Fibroblast of pulmonary artery (primary cell): ENCODE data around the gene VWF.

Experiments
- DNase-seq: peaks from one replicate; pipeline ENCODE4 v3.0.0-alpha.2; 2010; ENCODE audit warnings: low read depth
- H3K4me3 ChIP-seq: replicated peaks from 2 replicates; pipeline ENCODE4 v1.5.1; 2011; ENCODE audit warnings: low read depth, mild to moderate bottlenecking, control low read depth, low read length, moderate library complexity
- CTCF ChIP-seq: IDR thresholded peaks from 2 replicates; pipeline ENCODE4 v1.5.1; 2011; ENCODE audit warnings: mild to moderate bottlenecking, control low read depth, low read length, inconsistent platforms; ENCODE audit errors: missing control alignments

VWF gene

GRCh38 chr12:5952031-5952430, 172.4 kb downstream of the VWF start:
- H3K4me3 ChIP-seq = no peak overlapping the region
- no peak for DNase-seq
- no peak for TF ChIP-seq CTCF

GRCh38 chr12:5948696-5949095, 175.8 kb downstream of the VWF start:
- H3K4me3 ChIP-seq = no peak overlapping the region
- no peak for TF ChIP-seq CTCF
- no peak for DNase-seq

GRCh38 chr12:5947006-5947405, 177.5 kb downstream of the VWF start:
- TF ChIP-seq CTCF = no peak
- no peak for DNase-seq
- no peak overlapping the region for H3K4me3 ChIP-seq

GRCh38 chr12:5946388-5946787, 178.1 kb downstream of the VWF start:
- no peak overlapping the region for H3K4me3 ChIP-seq
- no peak for DNase-seq
- TF ChIP-seq CTCF = no peak

GRCh38 chr12:5945071-5946008, 179.1 kb downstream of the VWF start, which contains the start of gene ANO2:
Gene ANO2 (minus strand): TSS chr12:5945259. CDS start chr12:5945217, 42 bp downstream.
- no peak for TF ChIP-seq CTCF
- peak within 1 kb of the TSS; percentile 28 for H3K4me3 ChIP-seq
- DNase-seq = no peak

GRCh38 chr12:5944688-5945070, 179.8 kb downstream of the VWF start:
- no peak for TF ChIP-seq CTCF
- H3K4me3 ChIP-seq = peak overlapping the region; percentile 28
- DNase-seq = no peak

GRCh38 chr12:5944053-5944452, 180.4 kb downstream of the VWF start:
- TF ChIP-seq CTCF = no peak
- no peak overlapping the region for H3K4me3 ChIP-seq
- no peak for DNase-seq
